Measurements from ENCODE around the gene HELZ. TPM values are rescaled to one million over a fixed set of nuclear protein-coding genes. Genes with fewer than 3 reads are reported as not detected.

The HELZ gene, protein sequence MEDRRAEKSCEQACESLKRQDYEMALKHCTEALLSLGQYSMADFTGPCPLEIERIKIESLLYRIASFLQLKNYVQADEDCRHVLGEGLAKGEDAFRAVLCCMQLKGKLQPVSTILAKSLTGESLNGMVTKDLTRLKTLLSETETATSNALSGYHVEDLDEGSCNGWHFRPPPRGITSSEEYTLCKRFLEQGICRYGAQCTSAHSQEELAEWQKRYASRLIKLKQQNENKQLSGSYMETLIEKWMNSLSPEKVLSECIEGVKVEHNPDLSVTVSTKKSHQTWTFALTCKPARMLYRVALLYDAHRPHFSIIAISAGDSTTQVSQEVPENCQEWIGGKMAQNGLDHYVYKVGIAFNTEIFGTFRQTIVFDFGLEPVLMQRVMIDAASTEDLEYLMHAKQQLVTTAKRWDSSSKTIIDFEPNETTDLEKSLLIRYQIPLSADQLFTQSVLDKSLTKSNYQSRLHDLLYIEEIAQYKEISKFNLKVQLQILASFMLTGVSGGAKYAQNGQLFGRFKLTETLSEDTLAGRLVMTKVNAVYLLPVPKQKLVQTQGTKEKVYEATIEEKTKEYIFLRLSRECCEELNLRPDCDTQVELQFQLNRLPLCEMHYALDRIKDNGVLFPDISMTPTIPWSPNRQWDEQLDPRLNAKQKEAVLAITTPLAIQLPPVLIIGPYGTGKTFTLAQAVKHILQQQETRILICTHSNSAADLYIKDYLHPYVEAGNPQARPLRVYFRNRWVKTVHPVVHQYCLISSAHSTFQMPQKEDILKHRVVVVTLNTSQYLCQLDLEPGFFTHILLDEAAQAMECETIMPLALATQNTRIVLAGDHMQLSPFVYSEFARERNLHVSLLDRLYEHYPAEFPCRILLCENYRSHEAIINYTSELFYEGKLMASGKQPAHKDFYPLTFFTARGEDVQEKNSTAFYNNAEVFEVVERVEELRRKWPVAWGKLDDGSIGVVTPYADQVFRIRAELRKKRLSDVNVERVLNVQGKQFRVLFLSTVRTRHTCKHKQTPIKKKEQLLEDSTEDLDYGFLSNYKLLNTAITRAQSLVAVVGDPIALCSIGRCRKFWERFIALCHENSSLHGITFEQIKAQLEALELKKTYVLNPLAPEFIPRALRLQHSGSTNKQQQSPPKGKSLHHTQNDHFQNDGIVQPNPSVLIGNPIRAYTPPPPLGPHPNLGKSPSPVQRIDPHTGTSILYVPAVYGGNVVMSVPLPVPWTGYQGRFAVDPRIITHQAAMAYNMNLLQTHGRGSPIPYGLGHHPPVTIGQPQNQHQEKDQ (N-terminal part only)
- 131 TPM for total RNA-seq

DNA sequence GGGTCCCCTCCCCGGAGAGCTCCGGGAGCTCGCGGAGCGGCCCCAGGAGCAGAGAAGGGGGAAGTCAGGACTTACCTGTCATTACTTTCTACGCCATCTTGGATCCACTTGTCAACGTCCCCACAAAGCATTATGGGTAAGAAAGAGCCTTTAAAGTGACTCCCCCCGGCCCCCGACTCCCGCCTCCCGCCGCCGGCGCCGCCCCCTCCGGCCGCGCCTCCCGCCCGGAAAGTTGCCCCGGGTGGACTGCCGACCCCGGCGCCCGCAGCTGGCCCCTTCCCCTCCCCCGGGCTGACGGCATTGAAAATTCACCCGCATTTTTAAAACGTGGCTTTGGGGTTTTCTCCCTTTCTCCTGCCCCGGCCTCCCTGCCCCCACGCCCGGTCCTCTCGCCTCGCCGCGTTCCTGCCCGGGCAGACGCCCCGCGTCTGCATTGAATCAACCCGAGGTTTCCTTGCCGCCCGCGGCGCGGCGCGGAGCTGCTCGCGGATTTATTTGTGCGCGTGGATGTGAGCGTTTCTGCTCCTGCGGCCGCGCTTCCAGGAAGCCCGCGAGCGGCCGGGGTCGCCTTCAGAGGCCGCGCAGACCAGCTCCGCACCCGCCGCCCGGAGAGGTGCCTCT is at the start of gene HELZ:
Gene HELZ, minus strand, starts transcription at position 124 of the 621 bp plus-strand sequence. CDS start 26,392 bp downstream, outside the sequence.

DNA sequence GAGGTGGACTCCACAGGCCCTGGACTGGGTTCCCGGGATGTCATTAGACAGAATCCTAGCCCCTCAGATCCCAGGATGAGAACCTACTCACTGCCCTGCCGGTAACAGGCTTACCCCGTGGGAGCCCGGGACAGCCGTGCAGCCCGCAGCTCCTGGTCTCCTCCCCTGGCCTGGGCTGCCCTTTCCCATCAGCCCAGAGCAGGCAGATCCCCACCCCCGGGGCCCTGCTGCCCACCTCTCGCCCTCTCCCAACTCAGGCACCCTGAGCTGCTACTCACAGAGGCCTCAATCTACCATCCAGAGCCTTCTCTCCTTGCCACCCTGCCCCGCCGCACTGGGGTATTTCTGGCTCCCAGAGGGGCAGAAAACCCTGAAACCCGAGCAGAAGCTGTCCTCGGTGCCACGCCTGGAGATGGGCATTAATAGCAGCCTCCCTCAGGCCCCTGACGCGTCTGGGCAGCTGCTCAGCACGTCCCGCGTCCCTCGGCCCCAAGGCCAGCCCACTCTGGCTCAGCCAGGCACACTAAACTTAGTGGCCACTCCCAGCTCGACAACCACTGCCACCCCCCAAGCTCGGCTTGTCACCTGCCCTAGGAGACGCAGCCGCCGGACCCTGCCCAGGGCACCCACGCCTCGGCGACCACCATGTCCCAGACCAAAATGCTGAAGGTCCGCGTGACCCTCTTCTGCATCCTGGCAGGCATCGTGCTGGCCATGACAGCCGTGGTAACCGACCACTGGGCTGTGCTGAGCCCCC is 200.8 kb downstream of the HELZ start, which contains the start of gene CACNG1:
Gene CACNG1, plus strand, starts transcription at position 539 of the 757 bp plus-strand sequence. Its CDS starts 107 bp downstream, at position 646.

Small RNA genes within 50 kb of the gene (small RNA-seq; reads per million reads assigned to genes)
- gene AC007448.1 (ENCODE audit: low replicate concordance) (not detected), gene RF00393 (ENCODE audit: low replicate concordance) (not detected), gene RNA5SP447 (ENCODE audit: low replicate concordance) (not detected)

Other genes starting within 250 kb of the HELZ start
- gene CACNG1, start 200.6 kb downstream of the HELZ start, total RNA-seq: 0.63 TPM
- gene PSMD12, start 121.4 kb upstream of the HELZ start, total RNA-seq: 41.3 TPM
- 91.4 TPM for gene PITPNC1, start 132.1 kb upstream of the HELZ start, total RNA-seq

All from parietal lobe (tissue), 2 donors.